Transverse colon (tissue), 4 donors: ENCODE data around the gene CCDC136.

Experiments used
- CTCF ChIP-seq, 5 experiments: fragments of 200-600 bp in 3 of 5; fragments of 450-650 bp in 2 of 5; sonication (generic) in 3 of 5; IDR thresholded peaks; 1 replicate in 2 of 5; 2 replicates in 3 of 5; pipeline ENCODE4 v1.5.1; 2016 to 2017; ENCODE audit warnings: antibody characterized with exemption in 5 of 5, inconsistent platforms in 3 of 5, mild to moderate bottlenecking in 2 of 5, moderate library complexity in 1 of 5
- POLR2A ChIP-seq: fragments of 450-650 bp; IDR thresholded peaks from one replicate; pipeline ENCODE4 v1.6.1; 2016; ENCODE audit warnings: antibody characterized with exemption, mild to moderate bottlenecking, moderate library complexity
- POLR2AphosphoS5 ChIP-seq, 3 donors: sonication (generic); formaldehyde crosslinking; IDR thresholded peaks; one replicate each; pipeline ENCODE4 v1.6.1; 2016; ENCODE audit warnings: antibody characterized with exemption in 3 of 3

GRCh38 chr7:128849156-128849515, 57.4 kb downstream of the CCDC136 start:
- TF ChIP-seq CTCF (IDR thresholded peaks at IDR 0.05): no peak
- TF ChIP-seq POLR2AphosphoS5 (IDR thresholded peaks at IDR 0.05): no peak
- TF ChIP-seq POLR2A: no peak
